ENCODE data around the gene ATP2C2.

DNA sequence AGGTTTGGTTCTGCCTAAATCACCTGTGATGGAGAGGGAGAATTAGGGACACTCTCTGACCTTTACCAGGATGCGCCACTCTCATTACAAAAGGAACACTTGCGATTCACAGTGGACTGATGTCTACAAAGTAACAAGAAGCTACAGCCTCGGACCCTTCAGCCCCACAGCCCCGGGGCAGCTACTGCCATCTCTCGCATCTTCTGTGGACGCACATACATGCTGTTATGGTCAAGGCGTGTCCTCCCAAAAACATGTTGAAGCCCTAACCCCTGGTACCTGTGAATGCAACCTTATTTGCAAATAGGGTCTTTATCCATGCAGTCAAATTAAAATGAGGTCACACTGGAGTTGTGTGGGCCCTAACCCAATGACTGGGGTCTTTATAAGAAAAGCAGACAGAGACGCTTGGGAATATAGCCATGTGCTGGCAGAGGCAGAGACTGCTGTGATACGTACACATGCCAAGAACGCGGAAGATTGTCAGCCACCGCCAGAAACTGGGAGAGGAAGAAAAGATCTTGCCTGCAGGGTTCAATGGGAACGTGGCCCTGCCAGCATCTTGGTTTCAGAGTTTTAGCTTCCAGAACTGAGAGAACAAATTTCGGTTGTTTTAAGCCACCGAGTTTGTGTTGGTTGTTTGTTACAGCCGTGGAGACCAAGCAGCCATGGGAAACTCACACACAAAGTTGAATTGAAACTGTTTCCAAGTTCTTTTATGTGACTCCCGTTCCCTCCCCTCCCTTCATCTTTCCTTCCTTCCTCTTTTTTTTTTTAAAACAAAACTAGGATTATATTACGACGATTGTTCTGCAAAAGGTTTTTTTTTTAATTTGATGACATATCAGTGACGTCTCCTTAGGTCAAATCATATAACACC lies 23.1 kb downstream of the ATP2C2 start:
- TF ChIP-seq, protein P1, sequence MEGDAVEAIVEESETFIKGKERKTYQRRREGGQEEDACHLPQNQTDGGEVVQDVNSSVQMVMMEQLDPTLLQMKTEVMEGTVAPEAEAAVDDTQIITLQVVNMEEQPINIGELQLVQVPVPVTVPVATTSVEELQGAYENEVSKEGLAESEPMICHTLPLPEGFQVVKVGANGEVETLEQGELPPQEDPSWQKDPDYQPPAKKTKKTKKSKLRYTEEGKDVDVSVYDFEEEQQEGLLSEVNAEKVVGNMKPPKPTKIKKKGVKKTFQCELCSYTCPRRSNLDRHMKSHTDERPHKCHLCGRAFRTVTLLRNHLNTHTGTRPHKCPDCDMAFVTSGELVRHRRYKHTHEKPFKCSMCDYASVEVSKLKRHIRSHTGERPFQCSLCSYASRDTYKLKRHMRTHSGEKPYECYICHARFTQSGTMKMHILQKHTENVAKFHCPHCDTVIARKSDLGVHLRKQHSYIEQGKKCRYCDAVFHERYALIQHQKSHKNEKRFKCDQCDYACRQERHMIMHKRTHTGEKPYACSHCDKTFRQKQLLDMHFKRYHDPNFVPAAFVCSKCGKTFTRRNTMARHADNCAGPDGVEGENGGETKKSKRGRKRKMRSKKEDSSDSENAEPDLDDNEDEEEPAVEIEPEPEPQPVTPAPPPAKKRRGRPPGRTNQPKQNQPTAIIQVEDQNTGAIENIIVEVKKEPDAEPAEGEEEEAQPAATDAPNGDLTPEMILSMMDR (IDR thresholded peaks at IDR 0.05; ENCODE audit: low read depth, low read length): no peak
- TF ChIP-seq POLR2A (IDR thresholded peaks at IDR 0.05; ENCODE audit: extremely low read depth, insufficient read length): no peak
